Measurements from ENCODE around the gene ZFPL1. TPM values are rescaled to one million over a fixed set of nuclear protein-coding genes. Genes with fewer than 3 reads are reported as not detected.

ZFPL1 gene
- total and polyA plus RNA-seq, 8 donors = 15.2 to 52.1 (median 18.3) TPM

DNA sequence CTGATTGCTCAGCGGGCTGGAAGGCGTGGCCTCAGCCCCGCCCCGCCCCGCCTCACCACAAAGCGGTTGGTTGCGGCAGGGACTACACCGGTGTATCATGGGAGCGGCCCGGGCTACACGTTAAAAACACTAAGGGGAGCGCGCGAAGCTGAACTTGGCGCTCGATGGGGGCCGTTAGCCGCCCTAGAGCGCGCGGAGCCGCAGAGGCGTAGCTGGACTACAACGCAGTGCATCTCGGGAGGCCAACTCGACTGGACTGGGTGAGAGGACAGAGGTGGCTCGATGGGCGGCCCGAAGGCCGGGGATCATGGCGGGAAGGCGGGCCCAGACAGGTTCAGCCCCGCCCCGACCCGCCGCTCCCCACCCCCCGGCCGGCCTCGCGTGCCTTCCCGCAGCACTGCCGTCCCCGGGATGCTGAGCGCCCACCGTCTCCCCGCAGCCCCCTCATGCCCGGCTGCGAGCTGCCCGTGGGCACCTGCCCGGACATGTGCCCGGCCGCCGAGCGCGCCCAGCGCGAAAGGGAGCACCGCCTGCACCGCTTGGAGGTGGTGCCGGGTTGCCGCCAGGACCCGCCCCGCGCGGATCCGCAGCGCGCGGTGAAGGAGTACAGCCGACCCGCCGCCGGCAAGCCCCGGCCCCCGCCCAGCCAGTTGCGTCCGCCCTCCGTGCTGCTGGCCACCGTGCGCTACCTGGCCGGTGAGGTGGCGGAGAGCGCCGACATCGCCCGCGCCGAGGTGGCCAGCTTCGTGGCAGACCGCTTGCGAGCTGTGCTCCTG lies 43.0 kb upstream of the ZFPL1 start, which contains the start of gene SAC3D1:
SAC3D1 (plus strand) TSS at position 364 of the 776 bp plus-strand sequence; CDS start at position 447, 83 bp downstream.
- peak within 1 kb of the TSS; percentile 83 to 91 (median 88) for H3K27ac ChIP-seq
- ATAC-seq (peak; percentile 94 to 97 (median 95)), DNase-seq (peak; percentile 85 to 95 (median 88)), FAIRE-seq (peak; percentile 13)
- no peaks in the 10 kb centered on the region for H3K36me3 ChIP-seq
- WGBS, 2 donors = 0 to 1% methylated on average over 64 to 91 of the region's 91 CpGs
- intact Hi-C loops (cut with DNase I) = no loop called here
- H3K9me3 ChIP-seq = no peaks in the 10 kb centered on the region
- TF ChIP-seq, protein P1, sequence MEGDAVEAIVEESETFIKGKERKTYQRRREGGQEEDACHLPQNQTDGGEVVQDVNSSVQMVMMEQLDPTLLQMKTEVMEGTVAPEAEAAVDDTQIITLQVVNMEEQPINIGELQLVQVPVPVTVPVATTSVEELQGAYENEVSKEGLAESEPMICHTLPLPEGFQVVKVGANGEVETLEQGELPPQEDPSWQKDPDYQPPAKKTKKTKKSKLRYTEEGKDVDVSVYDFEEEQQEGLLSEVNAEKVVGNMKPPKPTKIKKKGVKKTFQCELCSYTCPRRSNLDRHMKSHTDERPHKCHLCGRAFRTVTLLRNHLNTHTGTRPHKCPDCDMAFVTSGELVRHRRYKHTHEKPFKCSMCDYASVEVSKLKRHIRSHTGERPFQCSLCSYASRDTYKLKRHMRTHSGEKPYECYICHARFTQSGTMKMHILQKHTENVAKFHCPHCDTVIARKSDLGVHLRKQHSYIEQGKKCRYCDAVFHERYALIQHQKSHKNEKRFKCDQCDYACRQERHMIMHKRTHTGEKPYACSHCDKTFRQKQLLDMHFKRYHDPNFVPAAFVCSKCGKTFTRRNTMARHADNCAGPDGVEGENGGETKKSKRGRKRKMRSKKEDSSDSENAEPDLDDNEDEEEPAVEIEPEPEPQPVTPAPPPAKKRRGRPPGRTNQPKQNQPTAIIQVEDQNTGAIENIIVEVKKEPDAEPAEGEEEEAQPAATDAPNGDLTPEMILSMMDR (IDR thresholded peaks at IDR 0.05) = no peak
- no peaks in the 10 kb centered on the region for H3K27me3 ChIP-seq
- H3K4me1 ChIP-seq = peaks cover 0 to 22% (median 0%) of the 10 kb centered on the region in 3 donors
- H3K4me3 ChIP-seq = peak within 1 kb of the TSS; percentile 55 to 88 (median 82)

DNA sequence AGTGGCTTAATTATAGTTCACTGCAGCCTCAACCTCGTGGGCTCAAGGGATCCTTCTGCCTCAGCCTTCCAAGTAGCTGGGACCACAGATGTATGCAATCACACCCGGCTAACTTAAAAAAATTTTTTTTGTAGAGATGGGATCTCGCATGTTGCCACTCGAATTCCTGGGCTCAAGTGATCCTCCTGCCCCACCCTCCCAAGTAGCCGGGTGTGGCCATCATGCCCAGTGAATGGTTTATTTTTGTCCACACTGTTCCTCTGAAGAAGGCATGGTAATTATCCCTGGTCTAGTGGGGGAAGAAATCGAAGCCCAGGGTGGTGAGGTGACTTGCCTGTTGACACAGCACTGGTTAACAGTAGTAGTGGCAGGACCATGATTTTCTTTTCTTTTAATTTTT lies 41.1 kb upstream of the ZFPL1 start:
- H3K4me1 ChIP-seq = peaks cover 0 to 17% (median 0%) of the 10 kb centered on the region in 3 donors
- no peaks in the 10 kb centered on the region for H3K27me3 ChIP-seq
- intact Hi-C loops (cut with DNase I) = no loop called here
- ATAC-seq (no peak), FAIRE-seq (no peak), DNase-seq (no peak)
- H3K27ac ChIP-seq = no peak overlapping the region
- no peaks in the 10 kb centered on the region for H3K36me3 ChIP-seq
- WGBS, 2 donors = 89 to 91% methylated on average over 6 of the region's 6 CpGs
- H3K9me3 ChIP-seq = no peaks in the 10 kb centered on the region
- H3K4me3 ChIP-seq = no peak overlapping the region
- TF ChIP-seq, protein P1 (IDR thresholded peaks at IDR 0.05) = no peak

GRCh38 chr11:65043881-65044501 lies 40.0 kb upstream of the ZFPL1 start:
- H3K9me3 ChIP-seq = no peaks in the 10 kb centered on the region
- no peaks in the 10 kb centered on the region for H3K36me3 ChIP-seq
- TF ChIP-seq, protein P1 (IDR thresholded peaks at IDR 0.05) = no peak
- intact Hi-C loops (cut with DNase I) = no loop called here
- no peak overlapping the region for H3K27ac ChIP-seq
- ATAC-seq = no peak
- 88 to 92% methylated on average over 15 to 23 of the region's 23 CpGs for WGBS, 2 donors
- H3K27me3 ChIP-seq = no peaks in the 10 kb centered on the region
- DNase-seq = no peak
- no peak for FAIRE-seq
- no peak overlapping the region for H3K4me3 ChIP-seq
- peaks cover 0 to 17% (median 0%) of the 10 kb centered on the region in 3 donors for H3K4me1 ChIP-seq

DNA sequence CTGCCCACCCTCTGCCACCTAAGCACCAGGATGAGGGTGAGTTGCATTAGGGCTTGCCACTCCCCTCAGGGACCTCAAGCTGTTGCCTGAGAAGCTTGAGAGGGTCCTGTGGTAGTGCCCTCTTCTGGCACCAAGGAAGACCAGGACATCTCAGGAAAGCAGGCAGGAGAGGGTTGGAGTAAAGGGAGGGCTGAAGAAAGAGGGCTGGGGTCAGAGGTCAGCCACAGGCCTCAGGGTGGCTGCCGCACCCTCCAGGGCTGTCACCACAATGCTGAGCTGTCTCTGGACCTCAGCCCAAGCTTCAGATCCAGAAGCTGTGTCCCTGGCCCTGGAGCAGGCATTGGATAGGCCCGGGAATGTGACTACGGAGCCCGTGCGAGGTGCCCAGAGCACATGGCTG lies 39.0 kb upstream of the ZFPL1 start:
- Histone ChIP-seq H3K36me3 (no peaks in the 10 kb centered on the region), H3K4me1 (peaks cover 0 to 15% (median 0%) of the 10 kb centered on the region in 3 donors), H3K27me3 (no peaks in the 10 kb centered on the region), H3K4me3 (no peak overlapping the region), H3K9me3 (no peaks in the 10 kb centered on the region), H3K27ac (no peak overlapping the region)
- WGBS, 2 donors = 93 to 96% methylated on average over 5 of the region's 5 CpGs
- ATAC-seq (no peak), FAIRE-seq (no peak), DNase-seq (no peak)
- intact Hi-C loops (cut with DNase I) = no loop called here
- TF ChIP-seq, protein P1 (IDR thresholded peaks at IDR 0.05) = no peak

All from pancreas (tissue), 10 donors.